ENCODE data around the gene GPD2.

GPD2 gene

GRCh38 chr2:156423674-156424282 lies 12.4 kb upstream of the GPD2 start:
- no peak for TF ChIP-seq GATA2 (IDR thresholded peaks at IDR 0.05; ENCODE audit: low read depth, low read length)
- TF ChIP-seq GATA3 (IDR thresholded peaks at IDR 0.05; ENCODE audit: low read depth, low read length), result no peak

DNA sequence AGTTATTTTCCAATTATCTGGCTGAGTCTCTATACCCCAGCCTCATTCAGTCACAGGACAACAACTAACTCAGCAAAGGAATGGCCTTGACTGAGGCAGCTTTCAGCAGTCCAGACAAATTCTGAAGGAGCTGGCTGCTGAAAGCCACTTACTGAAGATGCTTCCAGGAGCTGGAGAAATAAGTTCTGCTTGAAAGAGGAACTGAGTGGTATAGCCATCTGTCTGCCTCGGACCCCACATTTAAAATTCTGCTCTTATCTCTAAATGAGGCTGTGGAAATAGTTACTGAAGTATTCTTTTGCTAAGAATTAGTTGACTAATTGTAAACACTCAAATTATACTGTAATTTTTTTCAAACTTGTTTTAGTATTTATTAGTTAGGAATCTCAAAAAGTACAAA lies 9.1 kb upstream of the GPD2 start:
- TF ChIP-seq GATA2 (IDR thresholded peaks at IDR 0.05; ENCODE audit: low read depth, low read length), result no peak
- no peak for TF ChIP-seq GATA3 (IDR thresholded peaks at IDR 0.05; ENCODE audit: low read depth, low read length)

- TF ChIP-seq GATA3 (IDR thresholded peaks at IDR 0.05; ENCODE audit: low read depth, low read length) (no peak), GATA2 (IDR thresholded peaks at IDR 0.05; ENCODE audit: low read depth, low read length) (no peak)
Measured at GRCh38 chr2:156429211-156429610, 7.0 kb upstream of the GPD2 start.

- TF ChIP-seq GATA3 (IDR thresholded peaks at IDR 0.05; ENCODE audit: low read depth, low read length) (no peak), GATA2 (IDR thresholded peaks at IDR 0.05; ENCODE audit: low read depth, low read length) (no peak)
Measured at GRCh38 chr2:156430236-156430979, 5.8 kb upstream of the GPD2 start.

DNA sequence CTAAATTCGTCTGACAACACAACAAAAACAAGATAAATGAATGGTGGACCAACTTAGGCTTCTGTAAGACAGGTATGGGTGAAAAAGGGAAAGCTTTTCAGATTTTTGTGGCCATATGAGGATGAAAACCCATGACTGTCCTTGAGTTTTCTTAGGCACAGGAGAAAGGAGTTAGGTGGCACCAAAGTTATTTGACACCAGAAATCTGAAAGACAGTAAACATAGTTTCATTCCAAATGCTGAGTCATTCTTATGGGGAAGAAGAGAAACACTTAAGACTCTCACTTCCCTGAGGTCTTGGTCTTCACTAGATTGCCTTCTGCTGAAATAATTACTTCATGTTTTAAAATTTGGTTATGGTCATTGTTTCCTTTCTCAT lies 5.2 kb upstream of the GPD2 start:
- TF ChIP-seq GATA3 (IDR thresholded peaks at IDR 0.05; ENCODE audit: low read depth, low read length) (no peak), GATA2 (IDR thresholded peaks at IDR 0.05; ENCODE audit: low read depth, low read length) (no peak)

- TF ChIP-seq GATA3 (IDR thresholded peaks at IDR 0.05; ENCODE audit: low read depth, low read length), result no peak
- no peak for TF ChIP-seq GATA2 (IDR thresholded peaks at IDR 0.05; ENCODE audit: low read depth, low read length)
Measured at GRCh38 chr2:156434461-156435291, 1.5 kb upstream of the GPD2 start.

DNA sequence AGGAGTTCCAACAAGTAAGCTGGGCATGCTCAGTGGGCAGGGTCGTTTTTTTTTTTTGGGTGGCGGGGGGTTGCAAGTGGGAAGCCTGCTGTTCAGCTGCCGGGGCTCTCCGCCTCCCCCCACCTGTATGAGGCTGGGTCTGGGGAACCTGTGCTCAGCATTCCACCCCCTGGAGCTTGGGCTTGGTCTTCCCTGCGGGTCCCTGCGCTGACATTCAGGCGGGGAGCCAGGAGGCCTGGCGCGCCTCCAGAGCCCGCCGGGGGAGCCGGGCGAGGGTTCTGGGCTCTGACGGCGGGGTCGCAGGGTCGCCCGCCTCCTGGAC lies 822 bp upstream of the GPD2 start:
- TF ChIP-seq GATA3 (IDR thresholded peaks at IDR 0.05; ENCODE audit: low read depth, low read length), result no peak
- TF ChIP-seq GATA2 (IDR thresholded peaks at IDR 0.05; ENCODE audit: low read depth, low read length), result no peak

GRCh38 chr2:156436497-156437085 lies 412 bp downstream of the GPD2 start:
- TF ChIP-seq GATA3 (IDR thresholded peaks at IDR 0.05; ENCODE audit: low read depth, low read length) (no peak), GATA2 (IDR thresholded peaks at IDR 0.05; ENCODE audit: low read depth, low read length) (no peak)

DNA sequence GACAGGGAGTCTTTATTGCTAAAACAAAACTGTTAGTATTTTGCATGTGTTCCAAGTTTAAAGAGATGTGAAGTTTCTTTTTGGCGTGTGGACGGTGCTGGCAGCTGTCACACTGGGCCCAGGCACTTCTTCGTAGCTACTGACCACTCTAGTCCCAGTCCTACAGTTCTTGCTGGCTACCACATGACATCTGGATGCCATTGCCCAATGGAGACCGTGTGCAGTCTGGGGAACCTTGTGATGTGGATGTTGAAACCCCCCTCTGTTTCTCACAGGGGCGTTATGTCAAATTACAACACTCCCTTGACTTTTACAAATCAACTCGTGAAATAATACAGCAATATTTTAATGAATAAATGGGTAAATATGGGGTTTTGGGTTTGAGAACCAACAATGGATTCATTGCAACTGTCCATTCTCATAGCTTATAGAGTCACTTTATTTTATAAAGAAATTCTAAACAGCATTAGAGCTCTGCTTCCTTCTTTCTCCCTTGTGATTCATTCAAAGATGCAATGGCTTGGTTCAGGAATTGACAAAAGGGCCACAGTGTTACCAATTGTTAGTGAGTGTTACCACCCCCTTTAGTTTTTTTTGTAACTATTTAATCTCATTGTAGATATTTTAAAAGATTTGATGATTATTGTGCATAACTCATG lies 1.2 kb downstream of the GPD2 start:
- TF ChIP-seq GATA2 (IDR thresholded peaks at IDR 0.05; ENCODE audit: low read depth, low read length) (no peak), GATA3 (IDR thresholded peaks at IDR 0.05; ENCODE audit: low read depth, low read length) (no peak)

- no peak for TF ChIP-seq GATA2 (IDR thresholded peaks at IDR 0.05; ENCODE audit: low read depth, low read length)
- TF ChIP-seq GATA3 (IDR thresholded peaks at IDR 0.05; ENCODE audit: low read depth, low read length), result no peak
Measured at GRCh38 chr2:156437931-156438410, 1.8 kb downstream of the GPD2 start.

DNA sequence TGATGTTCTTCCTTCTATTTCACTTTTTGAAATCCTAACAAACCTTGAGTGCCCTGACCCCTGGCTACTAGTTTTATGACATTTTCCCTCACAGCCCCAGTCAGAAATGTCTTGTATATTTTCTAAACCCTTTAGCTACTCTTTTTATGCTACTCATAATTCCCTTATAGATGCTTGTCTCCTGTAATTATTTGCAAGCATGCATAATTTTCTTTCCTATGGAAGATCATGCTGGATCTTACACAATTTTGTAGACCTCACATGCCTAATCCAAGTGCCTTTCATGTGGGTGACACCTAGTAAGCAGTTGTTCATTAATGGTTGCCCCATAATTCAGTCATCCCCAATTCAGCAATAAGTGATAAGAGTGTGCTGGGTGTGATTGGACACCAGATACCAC lies 6.9 kb downstream of the GPD2 start:
- TF ChIP-seq GATA2 (IDR thresholded peaks at IDR 0.05; ENCODE audit: low read depth, low read length), result no peak
- no peak for TF ChIP-seq GATA3 (IDR thresholded peaks at IDR 0.05; ENCODE audit: low read depth, low read length)

DNA sequence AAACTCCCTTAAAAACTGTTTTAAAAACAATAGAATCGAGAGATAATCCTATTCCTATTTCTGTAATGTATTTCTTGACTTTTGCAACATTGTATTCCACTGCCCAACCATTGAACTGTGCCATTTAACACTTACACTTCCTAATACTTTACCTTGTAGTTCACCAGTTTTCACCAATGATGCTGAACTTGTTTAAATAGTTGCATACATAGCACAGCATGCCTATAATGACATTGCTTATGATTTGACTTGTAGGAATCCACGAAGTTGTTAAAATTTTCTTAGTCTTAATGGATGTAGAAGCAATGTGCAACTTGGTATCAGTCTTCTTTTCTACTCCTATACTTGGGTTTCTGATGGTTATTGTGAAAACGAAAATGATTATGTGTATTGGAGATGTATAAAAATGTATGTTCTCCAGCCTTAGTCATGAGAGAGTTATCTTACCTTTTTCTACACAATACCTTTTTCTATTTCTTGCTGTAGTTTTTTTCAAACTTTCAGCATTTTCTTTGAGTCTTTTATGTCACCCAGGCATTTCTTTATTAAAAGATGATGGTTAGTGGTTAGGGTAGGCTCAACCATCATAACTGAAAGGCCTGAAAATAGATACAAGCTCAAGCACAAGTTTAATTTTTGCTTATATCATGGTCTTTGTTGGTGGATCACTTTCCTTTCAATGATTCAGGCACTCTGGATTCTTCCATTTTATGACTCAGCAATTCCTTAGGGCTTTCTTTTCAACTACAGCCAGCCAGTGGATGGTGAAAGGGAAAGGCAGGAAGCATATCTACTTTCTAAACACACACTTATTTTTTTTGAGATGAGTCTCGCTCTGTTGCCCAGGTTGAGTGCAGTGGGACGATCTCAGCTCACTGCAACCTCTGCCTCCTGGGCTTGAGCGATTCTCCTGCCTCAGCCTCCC lies 9.4 kb downstream of the GPD2 start:
- TF ChIP-seq GATA3 (IDR thresholded peaks at IDR 0.05; ENCODE audit: low read depth, low read length), result no peak
- no peak for TF ChIP-seq GATA2 (IDR thresholded peaks at IDR 0.05; ENCODE audit: low read depth, low read length)

DNA sequence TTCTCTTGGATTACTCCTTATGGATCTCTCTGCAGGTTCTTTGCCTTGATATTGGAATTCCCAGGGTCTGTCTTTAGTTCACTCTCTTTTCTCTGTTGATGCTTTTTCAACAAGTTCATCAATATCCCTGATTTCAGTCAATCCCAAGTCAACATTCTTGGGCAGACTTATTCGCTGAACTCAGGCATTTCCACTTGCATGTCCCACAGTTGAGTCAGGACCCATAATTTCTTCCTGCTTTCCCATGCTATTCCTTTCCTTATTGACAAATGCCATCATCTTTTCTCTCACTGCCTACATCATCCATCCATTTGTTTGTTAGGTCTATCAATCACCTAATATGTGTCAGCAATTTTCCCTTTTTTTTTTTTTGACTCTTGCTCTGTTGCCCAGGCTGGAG lies 11.6 kb downstream of the GPD2 start:
- no peak for TF ChIP-seq GATA2 (IDR thresholded peaks at IDR 0.05; ENCODE audit: low read depth, low read length)
- no peak for TF ChIP-seq GATA3 (IDR thresholded peaks at IDR 0.05; ENCODE audit: low read depth, low read length)

All from SH-SY5Y (cell line).